ENCODE data around the gene KDM4C. TPM values are rescaled to one million over a fixed set of nuclear protein-coding genes. Genes with fewer than 3 reads are reported as not detected.

Gene KDM4C
- total RNA-seq, 4 donors from 2014 or later, result 25.2 to 41.1 (median 26.4) TPM

DNA sequence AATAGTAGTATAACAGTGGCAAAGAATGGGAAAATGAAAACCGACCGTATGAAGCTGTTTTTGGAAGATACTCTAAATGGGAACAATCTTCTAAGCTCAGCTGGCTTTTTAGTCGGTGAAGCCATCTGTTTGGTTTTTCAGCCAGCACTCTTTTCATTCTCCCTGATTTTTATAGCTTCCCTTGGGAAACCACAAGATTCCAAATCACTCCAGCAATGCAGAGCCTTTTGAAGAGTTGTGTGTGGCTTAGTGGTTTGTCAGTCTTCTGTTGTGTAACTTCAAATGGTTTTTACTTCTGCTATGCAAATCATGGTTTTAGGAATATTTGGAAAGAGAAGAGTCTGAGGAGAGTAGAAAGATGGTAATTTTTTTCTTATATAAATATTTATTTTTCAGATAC is 180.7 kb downstream of the KDM4C start:
- no peak overlapping the region for H3K27ac ChIP-seq (replicated peaks in 1 of 4)
- H3K4me3 ChIP-seq, result no peak overlapping the region
- WGBS, result 66% methylated on average over 3 of the region's 3 CpGs
- no peaks in the 10 kb centered on the region for H3K27me3 ChIP-seq
- H3K36me3 ChIP-seq, result no peaks in the 10 kb centered on the region
- TF ChIP-seq POLR2AphosphoS5 (IDR thresholded peaks at IDR 0.05) (no peak), EP300 (IDR thresholded peaks at IDR 0.05) (no peak), POLR2A (IDR thresholded peaks at IDR 0.05; ENCODE audit: low read depth) (no peak), CTCF (IDR thresholded peaks at IDR 0.05) (no peak)
- H3K9me3 ChIP-seq, result no peaks in the 10 kb centered on the region
- no peak for DNase-seq (ENCODE audit: extremely low spot score)
- intact Hi-C loops (cut with DNase I), result no loop called here
- H3K4me1 ChIP-seq, result peaks cover under 1 to 10% (median 7%) of the 10 kb centered on the region in 4 donors

DNA sequence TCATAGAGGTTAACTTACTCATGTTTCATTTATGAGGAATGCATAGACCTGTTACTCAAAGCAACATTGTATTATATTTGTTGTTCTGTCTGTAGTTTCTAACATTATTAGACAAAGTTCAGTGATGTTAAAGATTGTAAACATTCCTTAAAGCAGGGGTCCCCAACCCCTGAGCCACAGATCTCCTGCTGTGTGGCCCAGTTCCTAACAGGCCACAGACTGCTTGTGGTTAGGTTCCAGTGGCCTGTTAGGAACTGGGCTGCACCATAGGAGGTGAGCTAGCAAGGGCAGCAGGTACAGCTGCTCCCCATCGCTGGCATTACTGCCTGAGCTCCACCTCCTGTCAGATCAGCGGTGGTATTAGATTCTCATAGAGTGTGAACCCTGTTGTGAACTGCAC is 181.1 kb downstream of the KDM4C start:
- no CpG with 5 or more reads among the region's 2 CpGs for whole genome bisulfite sequencing
- TF ChIP-seq EP300 (IDR thresholded peaks at IDR 0.05) (no peak), POLR2A (IDR thresholded peaks at IDR 0.05; ENCODE audit: low read depth) (no peak), POLR2AphosphoS5 (IDR thresholded peaks at IDR 0.05) (no peak), CTCF (IDR thresholded peaks at IDR 0.05) (no peak)
- H3K27ac ChIP-seq (replicated peaks in 1 of 4), result no peak overlapping the region
- no peaks in the 10 kb centered on the region for H3K36me3 ChIP-seq
- peaks cover 5 to 12% (median 9%) of the 10 kb centered on the region in 4 donors for H3K4me1 ChIP-seq
- H3K9me3 ChIP-seq, result no peaks in the 10 kb centered on the region
- intact Hi-C loops (cut with DNase I), result no loop called here
- DNase-seq (ENCODE audit: extremely low spot score), result no peak
- no peaks in the 10 kb centered on the region for H3K27me3 ChIP-seq
- H3K4me3 ChIP-seq, result no peak overlapping the region

GRCh38 chr9:6941501-6941900 is 183.7 kb downstream of the KDM4C start:
- Histone ChIP-seq H3K4me1 (peaks cover 11 to 25% (median 18%) of the 10 kb centered on the region in 4 donors), H3K27me3 (no peaks in the 10 kb centered on the region), H3K4me3 (no peak overlapping the region), H3K27ac (replicated peaks in 1 of 4) (no peak overlapping the region), H3K9me3 (no peaks in the 10 kb centered on the region), H3K36me3 (no peaks in the 10 kb centered on the region)
- no peak for DNase-seq (ENCODE audit: extremely low spot score)
- WGBS, result 95% methylated on average over 3 of the region's 4 CpGs
- TF ChIP-seq POLR2AphosphoS5 (IDR thresholded peaks at IDR 0.05), result no peak
- TF ChIP-seq CTCF (IDR thresholded peaks at IDR 0.05), result no peak
- TF ChIP-seq POLR2A (IDR thresholded peaks at IDR 0.05; ENCODE audit: low read depth), result no peak
- intact Hi-C loops (cut with DNase I), result no loop called here

DNA sequence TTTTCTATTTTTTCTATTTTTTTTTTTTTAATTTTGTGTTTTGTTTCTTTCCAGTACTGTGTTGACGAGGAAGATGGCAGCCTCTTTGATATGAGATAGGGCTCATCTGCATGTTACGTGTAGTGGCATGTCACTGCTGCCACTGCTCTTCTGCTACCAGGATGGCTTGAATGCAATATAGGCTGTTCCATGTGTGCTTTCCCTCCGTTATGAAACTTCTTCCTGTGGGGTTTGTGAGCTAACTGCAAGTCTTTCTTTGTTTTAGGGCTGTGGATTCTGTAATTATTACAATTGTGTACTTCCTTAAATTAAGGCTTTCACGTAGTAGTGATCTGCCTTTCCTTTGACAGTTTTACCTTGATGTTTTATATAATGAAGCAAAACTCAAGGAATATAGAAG is 184.6 kb downstream of the KDM4C start:
- TF ChIP-seq CTCF (IDR thresholded peaks at IDR 0.05), result no peak
- no peak for TF ChIP-seq POLR2AphosphoS5 (IDR thresholded peaks at IDR 0.05)
- no peak for TF ChIP-seq POLR2A (IDR thresholded peaks at IDR 0.05; ENCODE audit: low read depth)
- no peak for TF ChIP-seq EP300 (IDR thresholded peaks at IDR 0.05)
- Histone ChIP-seq H3K36me3 (no peaks in the 10 kb centered on the region), H3K9me3 (no peaks in the 10 kb centered on the region), H3K27me3 (no peaks in the 10 kb centered on the region), H3K27ac (replicated peaks in 1 of 4) (no peak overlapping the region), H3K4me1 (peaks cover 11 to 25% (median 18%) of the 10 kb centered on the region in 4 donors), H3K4me3 (no peak overlapping the region)
- intact Hi-C loops (cut with DNase I), result no loop called here
- WGBS, result 69% methylated on average over 4 of the region's 4 CpGs
- no peak for DNase-seq (ENCODE audit: extremely low spot score)

- TF ChIP-seq EP300 (IDR thresholded peaks at IDR 0.05) (no peak), POLR2A (IDR thresholded peaks at IDR 0.05; ENCODE audit: low read depth) (no peak), CTCF (IDR thresholded peaks at IDR 0.05) (no peak), POLR2AphosphoS5 (IDR thresholded peaks at IDR 0.05) (no peak)
- Histone ChIP-seq H3K27me3 (no peaks in the 10 kb centered on the region), H3K9me3 (no peaks in the 10 kb centered on the region), H3K4me1 (peaks cover 11 to 23% (median 12%) of the 10 kb centered on the region in 4 donors), H3K36me3 (no peaks in the 10 kb centered on the region), H3K27ac (replicated peaks in 1 of 4) (no peak overlapping the region), H3K4me3 (no peak overlapping the region)
- DNase-seq (ENCODE audit: extremely low spot score), result no peak
- intact Hi-C loops (cut with DNase I), result no loop called here
- 96% methylated on average over 5 of the region's 6 CpGs for WGBS
Observed at GRCh38 chr9:6943293-6943692, 185.5 kb downstream of the KDM4C start.
